Measurements from ENCODE around the gene RAP1GAP2.

GRCh38 chr17:2962729-2963128 is 166.5 kb downstream of the RAP1GAP2 start:
- TF ChIP-seq ZNF317 (CRISPR knock-in tag; IDR thresholded peaks at IDR 0.05; ENCODE audit: borderline replicate concordance, low read depth), result no peak
- TF ChIP-seq CTCF (IDR thresholded peaks at IDR 0.05), result no peak
- TF ChIP-seq ZNF512 (CRISPR knock-in tag; IDR thresholded peaks at IDR 0.05; ENCODE audit: borderline replicate concordance), result no peak
- no peak for TF ChIP-seq FOXP4 (CRISPR knock-in tag; IDR thresholded peaks at IDR 0.05)
- no peak for TF ChIP-seq MAX (CRISPR knock-in tag; IDR thresholded peaks at IDR 0.05)
- no peak for TF ChIP-seq SP1 (CRISPR knock-in tag; conservative IDR thresholded peaks at IDR 0.05)
- no peak for TF ChIP-seq KAT7 (CRISPR knock-in tag; IDR thresholded peaks at IDR 0.05; ENCODE audit: borderline replicate concordance)
- no peak for TF ChIP-seq RELA (CRISPR knock-in tag; IDR thresholded peaks at IDR 0.05; ENCODE audit: borderline replicate concordance)
